ENCODE measurements around the gene NEDD8. TPM values are rescaled to one million over a fixed set of nuclear protein-coding genes. Genes with fewer than 3 reads are reported as not detected.

The NEDD8 gene
- total and polyA plus RNA-seq, 2 donors (not counting 1 experiment from before 2014, with no cell fraction given) = 86.7 to 98.5 TPM

- H3K4me3 Mint-ChIP-seq = no peak overlapping the region
- Histone ChIP-seq H2AFZ (ENCODE audit: insufficient read depth, low read depth, low read length, poor library complexity, severe bottlenecking) (no peak overlapping the region), H3K27me3 (replicated peaks in 1 of 4; ENCODE audit: control extremely low read depth in 1 of 4, control insufficient read depth in 3 of 4, insufficient read depth in 4 of 4, low read length in 3 of 4) (no peaks in the 10 kb centered on the region), H3K4me1 (ENCODE audit: control insufficient read depth in 2 of 2, insufficient read depth in 2 of 2, low read length in 2 of 2) (peaks cover 43 to 45% of the 10 kb centered on the region in 2 donors), H3K9me3 (ENCODE audit: control extremely low read depth in 1 of 3, control insufficient read depth in 2 of 3, insufficient read depth in 1 of 3, low read length in 2 of 3) (no peaks in the 10 kb centered on the region), H3K36me3 (replicated peaks in 1 of 2; ENCODE audit: control extremely low read depth in 1 of 2, control insufficient read depth in 1 of 2, extremely low read depth in 1 of 2, insufficient read depth in 2 of 2, low read length in 1 of 2) (peaks cover 2 to 63% of the 10 kb centered on the region in 2 experiments), H3K79me2 (ENCODE audit: control insufficient read depth, insufficient read depth, low read length) (peaks cover 63% of the 10 kb centered on the region), H3K9ac (ENCODE audit: low read length) (no peak overlapping the region), H3K4me2 (replicated peaks; ENCODE audit: low read depth, low read length, poor library complexity, severe bottlenecking) (no peak overlapping the region), H3K4me3 (ENCODE audit: control extremely low read depth in 1 of 5, extremely low read depth in 1 of 5, insufficient read depth in 1 of 5, low read depth in 2 of 5, low read length in 4 of 5) (no peak overlapping the region), H3K27ac (ENCODE audit: low read length in 2 of 2) (no peak overlapping the region), H4K20me1 (ENCODE audit: control insufficient read depth, insufficient read depth, low read length, poor library complexity, severe bottlenecking) (peaks cover 49% of the 10 kb centered on the region)
- peak overlapping the region; percentile 2 for H3K27ac Mint-ChIP-seq
- no peak for DNase-seq
- H3K27me3 Mint-ChIP-seq = no peaks in the 10 kb centered on the region
- no peak for TF ChIP-seq EZH2 (IDR thresholded peaks at IDR 0.05; ENCODE audit: borderline replicate concordance, insufficient read depth, low read depth, low read length, poor library complexity, severe bottlenecking)
- no peak for TF ChIP-seq CTCF (IDR thresholded peaks at IDR 0.05)
- ATAC-seq (ENCODE audit: low read depth) = no peak
- H3K4me1 Mint-ChIP-seq = peaks cover 73% of the 10 kb centered on the region
- 100% methylated on average over 2 of the region's 2 CpGs for WGBS (ENCODE audit: insufficient coverage)
- ChIA-PET CTCF (interaction anchor here (0.5 to 3.2 kb wide), 3 partner anchors 60 to 96 kb away, joined by 4 to 10 read pairs (median 5); partner anchors contain the start of gene CIDEB), POLR2A (no interaction called here)
- intact Hi-C loops (cut with micrococcal nuclease) = no loop called here
- no peaks in the 10 kb centered on the region for H3K9me3 Mint-ChIP-seq (ENCODE audit: insufficient read depth)
These were observed 5.3 kb upstream of the NEDD8 start for GRCh38 chr14:24237463-24237955.

- Histone ChIP-seq H3K9ac (ENCODE audit: low read length) (no peak overlapping the region), H3K4me2 (replicated peaks; ENCODE audit: low read depth, low read length, poor library complexity, severe bottlenecking) (no peak overlapping the region), H3K4me1 (ENCODE audit: control insufficient read depth in 2 of 2, insufficient read depth in 2 of 2, low read length in 2 of 2) (peaks cover 42 to 44% of the 10 kb centered on the region in 2 donors), H3K36me3 (replicated peaks in 1 of 2; ENCODE audit: control extremely low read depth in 1 of 2, control insufficient read depth in 1 of 2, extremely low read depth in 1 of 2, insufficient read depth in 2 of 2, low read length in 1 of 2) (peaks cover 2 to 63% of the 10 kb centered on the region in 2 experiments), H3K4me3 (ENCODE audit: control extremely low read depth in 1 of 5, extremely low read depth in 1 of 5, insufficient read depth in 1 of 5, low read depth in 2 of 5, low read length in 4 of 5) (no peak overlapping the region), H2AFZ (ENCODE audit: insufficient read depth, low read depth, low read length, poor library complexity, severe bottlenecking) (no peak overlapping the region), H3K27me3 (replicated peaks in 1 of 4; ENCODE audit: control extremely low read depth in 1 of 4, control insufficient read depth in 3 of 4, insufficient read depth in 4 of 4, low read length in 3 of 4) (no peaks in the 10 kb centered on the region), H4K20me1 (ENCODE audit: control insufficient read depth, insufficient read depth, low read length, poor library complexity, severe bottlenecking) (peaks cover 47% of the 10 kb centered on the region), H3K9me3 (ENCODE audit: control extremely low read depth in 1 of 3, control insufficient read depth in 2 of 3, insufficient read depth in 1 of 3, low read length in 2 of 3) (no peaks in the 10 kb centered on the region), H3K27ac (ENCODE audit: low read length in 2 of 2) (no peak overlapping the region), H3K79me2 (ENCODE audit: control insufficient read depth, insufficient read depth, low read length) (peaks cover 64% of the 10 kb centered on the region)
- CTCF ChIA-PET = interaction anchor here (0.5 to 3.2 kb wide), 2 partner anchors 60 to 71 kb away, joined by 4 to 10 read pairs; partner anchors contain the start of gene CIDEB
- TF ChIP-seq CTCF (IDR thresholded peaks at IDR 0.05) (no peak), EZH2 (IDR thresholded peaks at IDR 0.05; ENCODE audit: borderline replicate concordance, insufficient read depth, low read depth, low read length, poor library complexity, severe bottlenecking) (no peak)
- ATAC-seq (ENCODE audit: low read depth) = no peak
- Mint-ChIP-seq H3K27ac (peak overlapping the region; percentile 2), H3K27me3 (no peaks in the 10 kb centered on the region), H3K9me3 (ENCODE audit: insufficient read depth) (no peaks in the 10 kb centered on the region), H3K4me3 (no peak overlapping the region), H3K4me1 (peaks cover 76% of the 10 kb centered on the region)
- intact Hi-C loops (cut with micrococcal nuclease) = no loop called here
- 100% methylated on average over 4 of the region's 6 CpGs for WGBS (ENCODE audit: insufficient coverage)
- POLR2A ChIA-PET = no interaction called here
- peak; percentile 21 for DNase-seq
These were observed 4.7 kb upstream of the NEDD8 start for GRCh38 chr14:24236689-24237462.
